GM19240 (cell line): ENCODE results near the gene ARHGAP11A.

ENCODE experiments used
- DNase-seq: peaks from one replicate; pipeline ENCODE4 v3.0.0; 2011; ENCODE audit warnings: low spot score; ENCODE audit not compliant: insufficient read length

Gene ARHGAP11A

GRCh38 chr15:32652178-32652577 is 36.9 kb downstream of the ARHGAP11A start:
- DNase-seq, result no peak

- DNase-seq, result no peak
Observed at GRCh38 chr15:32656091-32656490, 40.8 kb downstream of the ARHGAP11A start.

- no peak for DNase-seq
Observed at GRCh38 chr15:32656496-32656895, 41.2 kb downstream of the ARHGAP11A start.

- no peak for DNase-seq
Observed at GRCh38 chr15:32657198-32657883, 42.0 kb downstream of the ARHGAP11A start.

- no peak for DNase-seq
Observed at GRCh38 chr15:32657941-32658340, 42.6 kb downstream of the ARHGAP11A start.

- DNase-seq, result no peak
Observed at GRCh38 chr15:32659340-32660155, 44.2 kb downstream of the ARHGAP11A start.

- DNase-seq, result no peak
Observed at GRCh38 chr15:32663671-32664070, 48.4 kb downstream of the ARHGAP11A start.

- no peak for DNase-seq
Observed at GRCh38 chr15:32664796-32665195, 49.5 kb downstream of the ARHGAP11A start.

- DNase-seq, result no peak
Observed at GRCh38 chr15:32667321-32667720, 52.0 kb downstream of the ARHGAP11A start.

GRCh38 chr15:32668942-32669341 is 53.6 kb downstream of the ARHGAP11A start:
- no peak for DNase-seq

- no peak for DNase-seq
Observed at GRCh38 chr15:32669896-32670611, 54.8 kb downstream of the ARHGAP11A start.

GRCh38 chr15:32670623-32671022 is 55.3 kb downstream of the ARHGAP11A start:
- DNase-seq, result no peak

- DNase-seq, result no peak
Observed at GRCh38 chr15:32671339-32672325, 56.3 kb downstream of the ARHGAP11A start.

- no peak for DNase-seq
Observed at GRCh38 chr15:32674681-32675080, 59.4 kb downstream of the ARHGAP11A start.

GRCh38 chr15:32675466-32675865 is 60.2 kb downstream of the ARHGAP11A start:
- DNase-seq, result no peak

- no peak for DNase-seq
Observed at GRCh38 chr15:32676169-32676568, 60.9 kb downstream of the ARHGAP11A start.

GRCh38 chr15:32677238-32677750 is 62.0 kb downstream of the ARHGAP11A start:
- DNase-seq, result no peak

- DNase-seq, result no peak
Observed at GRCh38 chr15:32679298-32679690, 64.0 kb downstream of the ARHGAP11A start.

GRCh38 chr15:32682569-32682968 is 67.3 kb downstream of the ARHGAP11A start:
- DNase-seq, result no peak

GRCh38 chr15:32682977-32683630 is 67.8 kb downstream of the ARHGAP11A start:
- DNase-seq, result no peak
